Smooth muscle cell (in vitro differentiated cells): ENCODE data around the gene TPSG1. TPM values are rescaled to one million over a fixed set of nuclear protein-coding genes. Genes with fewer than 3 reads are reported as not detected.

Experiments
- DNase-seq: peaks from one replicate; lab custom pipeline; 2025; ENCODE audit not compliant: unreplicated experiment; lab: John Stamatoyannopoulos, UW
- H2AFZ ChIP-seq: fragments of 200-600 bp; sonication (generic); 2 replicates; pipeline ENCODE4 v1.6.0; 2016; ENCODE audit warnings: antibody characterized with exemption, low read depth, mild to moderate bottlenecking
- H3F3A ChIP-seq: fragments of 200-600 bp; sonication (generic); 2 replicates; pipeline ENCODE4 v1.6.0; 2017; ENCODE audit warnings: antibody characterized with exemption, low read depth
- H3K27ac ChIP-seq: fragments of 200-600 bp; sonication (generic); 2 replicates; pipeline ENCODE4 v1.5.1; 2016; ENCODE audit warnings: low read depth, mild to moderate bottlenecking
- H3K27me3 ChIP-seq: fragments of 200-600 bp; sonication (generic); 2 replicates; pipeline ENCODE4 v1.6.1; 2016; ENCODE audit warnings: low read depth, mild to moderate bottlenecking
- H3K36me3 ChIP-seq: fragments of 200-600 bp; sonication (generic); 2 replicates; pipeline ENCODE4 v1.5.1; 2016; ENCODE audit warnings: low read depth
- H3K4me1 ChIP-seq: fragments of 200-600 bp; sonication (generic); 2 replicates; pipeline ENCODE4 v1.5.1; 2016; ENCODE audit warnings: low read depth
- H3K4me2 ChIP-seq: fragments of 200-600 bp; sonication (generic); 2 replicates; pipeline ENCODE4 v1.6.0; 2016; ENCODE audit warnings: mild to moderate bottlenecking
- H3K4me3 ChIP-seq: fragments of 200-600 bp; sonication (generic); 2 replicates; pipeline ENCODE4 v1.5.1; 2016; ENCODE audit warnings: mild to moderate bottlenecking
- H3K79me2 ChIP-seq: fragments of 200-600 bp; sonication (generic); 2 replicates; pipeline ENCODE4 v1.6.0; 2016; ENCODE audit warnings: low read depth, mild to moderate bottlenecking
- H3K9ac ChIP-seq: fragments of 200-600 bp; sonication (generic); 2 replicates; pipeline ENCODE4 v1.6.0; 2016; ENCODE audit warnings: low read depth
- H3K9me3 ChIP-seq: fragments of 200-600 bp; sonication (generic); replicated peaks from 2 replicates; pipeline ENCODE4 v1.5.1; 2016; ENCODE audit warnings: low read depth
- H4K20me1 ChIP-seq: fragments of 200-600 bp; sonication (generic); 2 replicates; pipeline ENCODE4 v1.6.0; 2016; ENCODE audit warnings: low read depth
- WGBS: methylation state at CpG from one replicate; pipeline ENCODE4 v1.1.7; 2016; ENCODE audit warnings: low lambda C conversion rate; 5-methylcytosine and 5-hydroxymethylcytosine counted together
- polyA plus RNA-seq: library from polyadenylated mRNA; unstranded; fragments of >200 nt; fragmentation: Nextera tagmentation; extraction: Ambion mirVana; gene quantifications from 2 replicates; pipeline ENCODE4 v1.2.1, GENCODE V29; 2016
- total RNA-seq: library from RNA; depleted of rRNA; stranded (reverse); fragments of >200 nt; gene quantifications from 2 replicates; pipeline ENCODE4 v1.2.3, GENCODE V29; 2014
- TF ChIP-seq, protein P1 (sequence below): fragments of 200-600 bp; sonication (generic); IDR thresholded peaks from 2 replicates; pipeline ENCODE4 v1.5.1; 2017; ENCODE audit warnings: borderline replicate concordance, mild to moderate bottlenecking, antibody characterized with exemption; ENCODE audit not compliant: insufficient read depth, poor library complexity, severe bottlenecking

Gene TPSG1
- total and polyA plus RNA-seq, 2 experiments from 2014 or later, result not detected

DNA sequence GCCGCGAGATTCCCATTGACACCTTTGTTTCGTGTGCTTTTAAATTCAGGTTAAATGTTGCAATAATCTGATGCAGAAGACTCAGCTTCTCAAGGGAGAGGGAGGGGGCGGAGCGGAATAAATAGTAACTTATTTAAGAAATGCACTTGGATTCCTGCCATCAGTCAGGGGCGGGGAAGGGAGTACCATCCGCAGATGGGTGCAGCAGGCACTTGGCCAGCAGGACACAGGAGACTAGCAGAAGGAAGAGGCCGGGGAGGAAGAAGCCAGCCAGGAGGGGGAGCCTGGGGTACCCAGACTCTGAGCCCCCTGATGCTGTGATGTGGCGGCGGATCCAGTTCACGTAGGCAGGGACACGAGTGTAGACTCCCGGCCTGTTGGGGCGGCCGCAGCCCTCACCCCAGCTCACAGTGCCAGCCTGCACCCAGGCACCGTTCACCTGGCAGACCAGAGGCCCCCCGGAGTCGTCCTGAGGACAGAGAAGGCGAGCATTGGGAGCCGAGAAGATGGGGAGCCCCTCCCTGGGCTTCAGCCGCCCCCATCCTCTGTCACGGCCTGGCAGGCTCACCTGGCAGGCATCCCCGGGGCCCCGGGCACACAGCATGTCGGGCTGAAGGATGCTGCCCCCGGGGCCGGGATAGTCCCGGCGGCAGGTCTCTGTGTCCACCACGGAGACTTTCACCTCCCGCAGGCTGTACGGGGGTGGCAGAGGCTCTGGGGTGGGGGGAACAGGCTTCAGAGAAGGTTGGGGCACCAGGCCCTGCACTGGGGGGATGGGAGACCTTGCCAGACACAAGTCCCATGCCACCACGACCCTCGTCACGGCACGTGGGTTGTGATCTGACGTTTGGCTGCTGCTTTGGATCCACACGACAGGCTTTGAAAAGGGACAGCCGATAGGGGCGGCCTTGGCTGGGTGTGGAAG, 3.2 kb downstream of the TPSG1 start:
- 92% methylated on average over 33 of the region's 40 CpGs for WGBS
- Histone ChIP-seq H3K4me1 (no peaks in the 10 kb centered on the region), H4K20me1 (no peaks in the 10 kb centered on the region), H3F3A (no peaks in the 10 kb centered on the region), H3K4me3 (no peak overlapping the region), H3K27ac (no peak overlapping the region), H3K79me2 (no peaks in the 10 kb centered on the region), H3K9me3 (no peaks in the 10 kb centered on the region), H2AFZ (no peak overlapping the region), H3K27me3 (no peaks in the 10 kb centered on the region), H3K36me3 (no peaks in the 10 kb centered on the region), H3K9ac (no peak overlapping the region), H3K4me2 (no peak overlapping the region)
- TF ChIP-seq, protein P1, sequence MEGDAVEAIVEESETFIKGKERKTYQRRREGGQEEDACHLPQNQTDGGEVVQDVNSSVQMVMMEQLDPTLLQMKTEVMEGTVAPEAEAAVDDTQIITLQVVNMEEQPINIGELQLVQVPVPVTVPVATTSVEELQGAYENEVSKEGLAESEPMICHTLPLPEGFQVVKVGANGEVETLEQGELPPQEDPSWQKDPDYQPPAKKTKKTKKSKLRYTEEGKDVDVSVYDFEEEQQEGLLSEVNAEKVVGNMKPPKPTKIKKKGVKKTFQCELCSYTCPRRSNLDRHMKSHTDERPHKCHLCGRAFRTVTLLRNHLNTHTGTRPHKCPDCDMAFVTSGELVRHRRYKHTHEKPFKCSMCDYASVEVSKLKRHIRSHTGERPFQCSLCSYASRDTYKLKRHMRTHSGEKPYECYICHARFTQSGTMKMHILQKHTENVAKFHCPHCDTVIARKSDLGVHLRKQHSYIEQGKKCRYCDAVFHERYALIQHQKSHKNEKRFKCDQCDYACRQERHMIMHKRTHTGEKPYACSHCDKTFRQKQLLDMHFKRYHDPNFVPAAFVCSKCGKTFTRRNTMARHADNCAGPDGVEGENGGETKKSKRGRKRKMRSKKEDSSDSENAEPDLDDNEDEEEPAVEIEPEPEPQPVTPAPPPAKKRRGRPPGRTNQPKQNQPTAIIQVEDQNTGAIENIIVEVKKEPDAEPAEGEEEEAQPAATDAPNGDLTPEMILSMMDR, result no peak
- DNase-seq, result no peak

DNA sequence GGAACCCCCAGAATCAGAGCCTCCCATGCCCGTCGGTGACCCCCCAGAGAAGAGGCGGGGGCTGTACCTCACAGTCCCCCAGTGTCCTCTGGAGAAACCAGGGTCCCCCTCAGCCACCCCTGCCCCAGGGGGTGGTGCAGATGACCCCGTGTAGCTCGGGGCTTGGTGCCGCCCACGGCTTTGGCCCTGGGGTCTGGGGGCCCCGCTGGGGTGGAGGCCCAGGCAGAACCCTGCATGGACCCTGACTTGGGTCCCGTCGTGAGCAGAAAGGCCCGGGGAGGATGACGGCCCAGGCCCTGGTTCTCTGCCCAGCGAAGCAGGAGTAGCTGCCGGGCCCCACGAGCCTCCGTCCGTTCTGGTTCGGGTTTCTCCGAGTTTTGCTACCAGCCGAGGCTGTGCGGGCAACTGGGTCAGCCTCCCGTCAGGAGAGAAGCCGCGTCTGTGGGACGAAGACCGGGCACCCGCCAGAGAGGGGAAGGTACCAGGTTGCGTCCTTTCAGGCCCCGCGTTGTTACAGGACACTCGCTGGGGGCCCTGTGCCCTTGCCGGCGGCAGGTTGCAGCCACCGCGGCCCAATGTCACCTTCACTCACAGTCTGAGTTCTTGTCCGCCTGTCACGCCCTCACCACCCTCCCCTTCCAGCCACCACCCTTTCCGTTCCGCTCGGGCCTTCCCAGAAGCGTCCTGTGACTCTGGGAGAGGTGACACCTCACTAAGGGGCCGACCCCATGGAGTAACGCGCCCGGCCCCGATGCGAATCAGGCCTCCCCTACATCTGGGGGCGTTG, 4.0 kb downstream of the TPSG1 start:
- no peaks in the 10 kb centered on the region for H3K27me3 ChIP-seq
- H3K4me1 ChIP-seq, result no peaks in the 10 kb centered on the region
- no peaks in the 10 kb centered on the region for H3F3A ChIP-seq
- H3K4me2 ChIP-seq, result no peak overlapping the region
- H2AFZ ChIP-seq, result no peak overlapping the region
- no peak overlapping the region for H3K27ac ChIP-seq
- TF ChIP-seq, protein P1, result no peak
- no peaks in the 10 kb centered on the region for H3K9me3 ChIP-seq
- no peak overlapping the region for H3K4me3 ChIP-seq
- no peaks in the 10 kb centered on the region for H4K20me1 ChIP-seq
- no peaks in the 10 kb centered on the region for H3K36me3 ChIP-seq
- 89% methylated on average over 44 of the region's 48 CpGs for WGBS
- H3K79me2 ChIP-seq, result no peaks in the 10 kb centered on the region
- no peak for DNase-seq
- no peak overlapping the region for H3K9ac ChIP-seq

DNA sequence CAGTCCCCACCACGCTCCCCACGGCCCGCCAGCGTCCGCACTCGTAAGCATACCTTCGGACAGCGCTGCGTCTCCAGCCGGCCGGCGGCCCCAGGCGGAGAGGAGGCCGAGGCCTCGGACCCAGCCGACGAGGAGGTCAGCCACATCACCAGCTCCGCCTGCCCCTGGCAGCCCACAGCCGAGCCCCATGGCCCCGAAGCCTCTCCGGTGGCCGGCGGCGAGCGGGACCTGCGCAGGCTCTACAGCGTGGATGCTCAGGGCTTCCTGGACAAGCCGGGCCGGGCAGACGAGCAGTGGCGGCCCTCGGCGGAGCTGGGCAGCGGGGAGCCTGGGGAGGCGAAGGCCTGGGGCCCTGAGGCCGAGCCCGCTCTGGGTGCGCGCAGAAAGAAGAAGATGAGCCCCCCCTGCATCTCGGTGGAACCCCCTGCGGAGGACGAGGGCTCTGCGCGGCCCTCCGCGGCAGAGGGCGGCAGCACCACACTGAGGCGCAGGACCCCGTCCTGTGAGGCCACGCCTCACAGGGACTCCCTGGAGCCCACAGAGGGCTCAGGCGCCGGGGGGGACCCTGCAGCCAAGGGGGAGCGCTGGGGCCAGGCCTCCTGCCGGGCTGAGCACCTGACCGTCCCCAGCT, 4.9 kb downstream of the TPSG1 start:
- H3K4me1 ChIP-seq, result no peaks in the 10 kb centered on the region
- H3K4me2 ChIP-seq, result no peak overlapping the region
- no peak overlapping the region for H3K9ac ChIP-seq
- H2AFZ ChIP-seq, result no peak overlapping the region
- no peaks in the 10 kb centered on the region for H3K9me3 ChIP-seq
- TF ChIP-seq, protein P1, result no peak
- H3K36me3 ChIP-seq, result no peaks in the 10 kb centered on the region
- H4K20me1 ChIP-seq, result no peaks in the 10 kb centered on the region
- no peak overlapping the region for H3K27ac ChIP-seq
- DNase-seq, result no peak
- H3K27me3 ChIP-seq, result no peaks in the 10 kb centered on the region
- H3F3A ChIP-seq, result no peaks in the 10 kb centered on the region
- H3K4me3 ChIP-seq, result no peak overlapping the region
- no peaks in the 10 kb centered on the region for H3K79me2 ChIP-seq
- 94% methylated on average over 45 of the region's 55 CpGs for WGBS
